ACHN (cell line): ENCODE data around the gene ST6GALNAC1.
"Not testable (repeated sequence)": the region's sequence is repeated elsewhere in the genome, so short reads cannot be mapped to it uniquely, and the experiment has no call there.

ENCODE experiments used
- DNase-seq: peaks from one replicate; pipeline ENCODE4 v3.0.0-alpha.2; 2015
- in situ Hi-C: cut with HindIII; loops from 2 replicates; pipeline ENCODE4 v1.10.0; 2017; ENCODE audit warnings: low sequenced_read_pairs, low pct_ligation_motif_present, low pct_unique_long_range_greater_than_20kb

Gene ST6GALNAC1

GRCh38 chr17:76627510-76627909, 16.0 kb downstream of the ST6GALNAC1 start:
- in situ Hi-C loops, result no loop called here
- DNase-seq, result no peak

GRCh38 chr17:76626442-76626841, 17.1 kb downstream of the ST6GALNAC1 start:
- in situ Hi-C loops, result no loop called here
- no peak for DNase-seq

- in situ Hi-C loops, result no loop called here
- no peak for DNase-seq
These were observed 18.1 kb downstream of the ST6GALNAC1 start for GRCh38 chr17:76625496-76625895.

- DNase-seq, result peak; percentile 72
- in situ Hi-C loops, result no loop called here
These were observed 20.0 kb downstream of the ST6GALNAC1 start for GRCh38 chr17:76623271-76624146.

GRCh38 chr17:76617838-76618237, 25.7 kb downstream of the ST6GALNAC1 start:
- no peak for DNase-seq
- in situ Hi-C loops, result no loop called here

GRCh38 chr17:76614912-76615617, 28.5 kb downstream of the ST6GALNAC1 start:
- in situ Hi-C loops, result no loop called here
- DNase-seq, result no peak

GRCh38 chr17:76614064-76614759, 29.3 kb downstream of the ST6GALNAC1 start:
- DNase-seq, in situ Hi-C loops: not testable (repeated sequence)

- no peak for DNase-seq
- in situ Hi-C loops, result no loop called here
These were observed 30.3 kb downstream of the ST6GALNAC1 start for GRCh38 chr17:76612977-76613851.

GRCh38 chr17:76612465-76612864, 31.1 kb downstream of the ST6GALNAC1 start:
- DNase-seq, result no peak
- in situ Hi-C loops, result no loop called here

- DNase-seq, result no peak
- in situ Hi-C loops, result no loop called here
These were observed 31.8 kb downstream of the ST6GALNAC1 start for GRCh38 chr17:76611758-76612157.

GRCh38 chr17:76611080-76611749, 32.3 kb downstream of the ST6GALNAC1 start:
- not testable (repeated sequence) for DNase-seq

GRCh38 chr17:76606685-76607084, 36.9 kb downstream of the ST6GALNAC1 start:
- in situ Hi-C loops, DNase-seq: not testable (repeated sequence)

More at GRCh38 chr17:76611080-76611749, 32.3 kb downstream of the ST6GALNAC1 start:
- in situ Hi-C loops, result not testable (repeated sequence)

- in situ Hi-C loops, result no loop called here
These were observed 42.5 kb downstream of the ST6GALNAC1 start for GRCh38 chr17:76601065-76601464.

GRCh38 chr17:76599694-76600460, 43.7 kb downstream of the ST6GALNAC1 start:
- DNase-seq, result no peak
- in situ Hi-C loops, result no loop called here

More at GRCh38 chr17:76601065-76601464, 42.5 kb downstream of the ST6GALNAC1 start:
- no peak for DNase-seq

GRCh38 chr17:76598004-76598439, 45.5 kb downstream of the ST6GALNAC1 start:
- DNase-seq, result no peak
- in situ Hi-C loops, result no loop called here

GRCh38 chr17:76597156-76598003, 46.2 kb downstream of the ST6GALNAC1 start:
- in situ Hi-C loops, result no loop called here
- no peak for DNase-seq
